ENCODE data around the gene SERINC1.
"Not testable (repeated sequence)": the region's sequence is repeated elsewhere in the genome, so short reads cannot be mapped to it uniquely, and the experiment has no call there.

Gene SERINC1

GRCh38 chr6:122471107-122472021 lies at the start of gene SERINC1:
TSS of gene SERINC1 (minus strand) at chr6:122471807. CDS start at chr6:122471737, 70 bp downstream.
- DNase-seq = peak; percentile 53

- no peak for DNase-seq
Measured at GRCh38 chr6:122511193-122511924, 39.8 kb upstream of the SERINC1 start.

DNA sequence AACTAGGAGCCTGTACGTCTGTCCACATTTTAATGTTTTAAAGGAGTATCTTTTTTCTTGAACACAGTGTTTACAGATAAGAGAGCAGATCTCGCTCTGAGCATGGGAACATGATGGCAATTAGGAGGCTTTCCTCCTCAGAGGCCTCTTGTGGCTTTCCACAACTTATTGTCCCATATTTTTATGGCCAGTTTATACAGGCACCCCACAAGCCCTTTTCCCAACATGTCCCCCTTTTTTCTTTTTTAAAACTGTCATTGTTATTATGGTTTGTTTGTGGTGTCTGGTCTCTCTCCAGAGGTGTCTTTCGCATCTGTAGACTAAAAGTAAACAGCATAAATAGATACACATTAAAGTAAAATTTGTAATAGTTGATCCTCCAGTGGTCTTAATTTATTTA lies 33.6 kb upstream of the SERINC1 start:
- not testable (repeated sequence) for DNase-seq

GRCh38 chr6:122501475-122501874 lies 29.9 kb upstream of the SERINC1 start:
- no peak for DNase-seq

DNA sequence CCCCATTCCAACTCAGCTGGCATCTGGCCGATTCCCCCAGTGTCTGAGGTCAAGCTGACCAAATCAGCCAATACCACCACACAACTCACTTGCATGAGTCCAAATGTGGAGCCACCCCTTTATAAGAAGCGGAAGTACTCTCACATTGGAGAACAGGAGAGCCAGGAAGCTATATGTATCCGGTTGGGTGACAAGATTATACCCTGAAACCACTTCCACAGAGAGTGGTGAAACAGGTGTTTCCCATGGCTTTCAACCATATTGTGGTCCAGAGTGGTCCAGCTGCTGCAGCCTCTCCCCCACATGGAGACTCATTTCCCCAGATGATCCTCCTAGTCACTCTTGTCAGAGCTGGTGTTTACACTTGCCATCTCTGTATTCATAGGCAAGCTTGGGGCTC lies 24.0 kb upstream of the SERINC1 start:
- no peak for DNase-seq

- DNase-seq = peak; percentile 54
Measured at GRCh38 chr6:122494665-122495272, 23.2 kb upstream of the SERINC1 start.

GRCh38 chr6:122491919-122492555 lies 20.4 kb upstream of the SERINC1 start:
- DNase-seq = peak; percentile 49

GRCh38 chr6:122490607-122491006 lies 19.0 kb upstream of the SERINC1 start:
- DNase-seq = no peak

DNA sequence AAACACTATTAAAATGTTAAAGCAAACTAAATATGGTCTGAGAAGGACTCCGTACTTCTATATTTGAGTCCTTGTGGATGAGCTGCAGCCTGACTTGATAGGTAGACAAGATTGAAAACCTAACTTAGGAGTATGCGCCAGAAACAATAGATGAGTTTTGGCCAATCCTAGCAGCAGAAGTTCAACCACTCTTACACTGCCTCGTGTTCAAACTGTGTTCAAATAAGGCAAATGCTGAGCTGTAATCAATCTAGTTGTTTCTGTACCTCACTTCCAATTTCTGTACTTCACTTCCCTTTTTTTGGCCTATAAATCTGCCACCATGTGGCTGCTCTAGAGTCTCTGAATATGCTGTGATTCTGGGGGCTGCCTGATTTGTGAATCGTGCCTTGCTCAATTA lies 13.2 kb upstream of the SERINC1 start:
- no peak for DNase-seq

DNA sequence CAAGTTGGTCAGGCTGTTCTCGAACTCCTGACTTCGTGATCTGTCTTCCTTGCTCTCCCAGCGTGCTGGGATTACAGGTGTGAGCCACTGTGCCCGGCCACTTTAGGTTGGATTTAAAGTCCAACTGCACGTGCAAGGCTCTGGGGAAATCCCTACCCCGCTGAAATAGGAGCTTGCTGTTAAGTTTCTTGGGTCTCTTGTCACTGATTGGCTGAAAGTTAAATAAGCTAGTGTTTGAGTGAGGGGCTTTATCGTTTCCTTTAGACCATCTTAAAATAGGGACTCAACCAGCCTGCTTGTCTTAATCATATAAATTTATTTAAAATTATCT lies 11.1 kb upstream of the SERINC1 start:
- no peak for DNase-seq

- no peak for DNase-seq
Measured at GRCh38 chr6:122476131-122476530, 4.5 kb upstream of the SERINC1 start.

GRCh38 chr6:122472022-122472340 lies 374 bp upstream of the SERINC1 start:
- no peak for DNase-seq

GRCh38 chr6:122461885-122462284 lies 9.7 kb downstream of the SERINC1 start:
- DNase-seq = no peak

DNA sequence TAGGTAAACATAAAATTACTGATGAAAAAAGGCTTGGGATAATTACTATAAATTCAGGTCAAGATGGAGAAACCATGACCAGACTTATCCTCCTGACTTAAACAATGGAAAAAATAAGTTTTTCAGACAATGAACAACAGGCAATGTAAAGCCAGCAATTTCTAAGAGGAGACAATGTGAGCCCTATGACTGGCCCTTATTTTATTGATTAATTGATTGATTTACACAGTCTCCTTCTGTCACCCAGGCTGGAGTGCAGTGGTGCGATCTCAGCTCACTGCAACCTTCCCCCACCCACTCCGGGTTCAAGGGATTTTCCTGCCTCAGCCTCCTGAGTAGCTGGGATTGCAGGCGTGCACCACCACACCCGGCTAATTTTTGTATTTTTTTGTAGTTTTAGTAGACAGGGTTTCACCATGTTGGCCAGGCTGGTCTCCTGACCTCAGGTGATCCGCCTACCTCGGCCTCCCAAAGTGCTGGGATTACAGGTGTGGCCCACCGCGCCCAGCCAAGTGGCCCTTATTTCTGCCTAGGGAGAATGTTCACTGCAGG lies 11.7 kb downstream of the SERINC1 start:
- DNase-seq = not testable (repeated sequence)

DNA sequence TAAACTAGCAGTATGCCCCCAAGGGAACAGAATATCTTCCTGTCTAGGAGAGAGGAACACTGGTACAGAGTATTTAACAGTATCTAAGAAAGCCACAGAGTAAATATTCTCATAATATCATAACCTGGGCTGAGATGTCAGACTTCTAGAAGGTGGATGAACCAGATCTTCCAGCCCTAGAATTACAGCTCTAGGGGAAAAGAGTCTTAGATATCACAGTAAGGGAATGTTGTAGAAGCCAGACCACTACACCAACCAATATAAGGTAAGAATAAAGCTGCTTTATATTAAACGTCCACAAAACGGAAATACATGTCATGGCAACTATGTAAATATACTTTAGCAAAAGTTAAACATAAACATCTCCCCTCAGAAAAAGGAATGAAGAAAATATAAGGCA lies 12.4 kb downstream of the SERINC1 start:
- no peak for DNase-seq

DNA sequence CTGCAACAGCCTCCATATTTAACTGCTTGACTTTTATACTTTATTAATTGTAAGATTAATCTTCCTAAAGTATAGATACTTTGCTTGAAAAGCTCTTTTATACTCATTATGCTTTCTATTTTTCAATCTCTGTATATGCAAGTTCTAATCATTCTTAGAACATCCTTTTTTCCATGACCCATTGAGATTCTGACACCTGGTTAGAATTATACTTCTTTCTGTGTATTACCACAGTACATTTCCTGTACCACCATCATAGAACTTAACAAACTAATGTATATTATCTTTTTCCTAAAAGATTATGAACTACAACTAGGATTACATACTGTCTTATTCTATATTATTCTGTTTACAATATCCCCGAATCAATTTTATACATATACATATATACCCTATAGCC lies 13.5 kb downstream of the SERINC1 start:
- no peak for DNase-seq

DNA sequence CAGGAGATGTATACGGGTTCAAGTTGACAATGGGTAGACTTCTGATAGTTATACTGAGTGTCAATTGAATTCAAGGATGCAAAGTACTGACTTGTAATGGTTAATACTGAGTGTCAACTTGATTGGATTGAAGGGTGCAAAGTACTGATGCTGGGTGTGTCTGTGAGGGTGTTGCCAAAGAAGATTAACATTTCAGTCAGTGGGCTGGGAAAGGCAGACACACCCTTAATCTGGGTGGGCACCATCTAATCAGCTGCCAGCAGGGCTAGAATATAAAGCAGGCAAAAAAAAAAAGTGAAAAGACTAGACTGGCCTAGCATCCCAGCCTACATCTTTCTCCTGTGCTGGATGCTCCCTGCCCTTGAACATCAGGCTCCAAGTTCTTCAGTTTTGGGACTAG lies 16.5 kb downstream of the SERINC1 start:
- not testable (repeated sequence) for DNase-seq

- no peak for DNase-seq
Measured at GRCh38 chr6:122454673-122455072, 16.9 kb downstream of the SERINC1 start.

DNA sequence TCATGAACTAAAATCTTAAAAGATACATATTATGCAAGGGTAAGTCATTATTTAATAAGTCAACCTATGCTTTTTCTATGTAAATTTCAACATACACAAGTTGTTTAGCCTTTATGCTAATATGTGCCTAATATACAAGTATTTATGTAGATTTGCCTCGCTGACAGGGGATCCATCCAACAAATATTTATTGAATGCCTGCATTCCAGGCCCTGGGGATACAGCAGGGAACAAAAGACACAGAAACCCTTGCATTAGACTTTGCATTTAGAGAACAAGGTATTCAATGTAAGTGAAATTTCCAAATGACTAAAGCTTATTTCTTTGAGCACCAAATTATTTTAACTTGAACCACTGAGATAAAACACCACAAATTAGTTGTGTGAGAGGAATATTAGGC lies 19.1 kb downstream of the SERINC1 start:
- no peak for DNase-seq

DNA sequence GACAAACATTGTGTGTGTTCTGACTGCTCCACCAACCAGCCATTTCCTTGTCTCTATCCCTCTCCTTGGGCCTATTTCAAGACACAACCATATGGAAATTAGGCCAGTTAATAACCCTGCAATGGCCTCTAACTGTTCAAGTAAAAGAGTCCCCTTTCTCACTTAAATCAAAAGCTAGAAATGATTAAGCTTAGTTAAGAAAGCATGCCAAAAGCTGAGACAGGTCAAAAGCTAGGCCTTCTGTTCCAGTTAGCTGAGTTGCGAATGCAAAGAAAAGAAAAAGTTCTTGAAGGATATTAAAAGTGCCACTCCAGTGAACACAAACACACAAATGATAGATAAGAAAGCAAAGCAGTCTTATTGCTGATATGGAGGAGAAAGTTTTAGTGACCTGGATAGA lies 22.5 kb downstream of the SERINC1 start:
- DNase-seq = no peak

- DNase-seq = no peak
Measured at GRCh38 chr6:122445274-122445673, 26.3 kb downstream of the SERINC1 start.

DNA sequence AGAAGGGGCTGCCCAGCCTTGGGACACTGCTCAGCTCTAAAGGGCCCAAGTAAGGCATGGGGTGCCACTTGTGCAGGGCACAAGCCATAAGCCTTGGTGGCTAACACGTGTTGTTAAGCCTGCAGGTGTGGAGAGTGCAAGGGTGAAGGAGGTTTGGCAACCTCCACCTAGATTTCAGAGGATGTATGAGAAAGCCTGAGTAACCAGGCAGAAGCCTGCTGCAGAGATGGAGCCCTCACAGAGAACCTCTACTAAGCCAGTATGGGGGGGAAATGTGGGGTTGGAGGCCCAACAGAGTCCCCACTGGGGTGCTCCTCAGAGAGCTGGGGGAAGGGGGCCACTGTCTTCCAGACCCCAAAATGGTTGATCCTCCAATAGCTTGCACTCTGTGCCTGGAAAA lies 32.6 kb downstream of the SERINC1 start:
- DNase-seq = no peak

DNA sequence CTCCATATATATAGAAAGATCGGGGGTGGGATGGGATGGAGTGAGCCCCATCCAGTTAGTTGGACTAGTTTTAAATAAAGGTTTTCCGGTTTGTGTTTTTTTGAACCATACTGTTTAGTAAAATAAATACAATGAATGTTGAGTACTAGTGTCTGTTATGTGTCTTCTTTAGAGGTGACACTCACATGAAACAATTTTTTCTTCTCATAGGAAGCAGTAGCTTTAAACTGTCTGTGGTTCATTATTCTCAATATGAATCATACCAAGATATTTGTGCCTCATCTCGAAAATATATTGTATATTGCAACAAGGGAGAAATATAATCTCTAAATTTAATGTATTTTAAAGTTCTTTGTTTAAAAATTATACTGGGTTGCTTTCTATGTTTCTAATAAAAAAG lies 38.8 kb downstream of the SERINC1 start:
- DNase-seq = no peak
